ENCODE results near the gene RNF157.
"Not testable (repeated sequence)": the region's sequence is repeated elsewhere in the genome, so short reads cannot be mapped to it uniquely, and the experiment has no call there.

The RNF157 gene

DNA sequence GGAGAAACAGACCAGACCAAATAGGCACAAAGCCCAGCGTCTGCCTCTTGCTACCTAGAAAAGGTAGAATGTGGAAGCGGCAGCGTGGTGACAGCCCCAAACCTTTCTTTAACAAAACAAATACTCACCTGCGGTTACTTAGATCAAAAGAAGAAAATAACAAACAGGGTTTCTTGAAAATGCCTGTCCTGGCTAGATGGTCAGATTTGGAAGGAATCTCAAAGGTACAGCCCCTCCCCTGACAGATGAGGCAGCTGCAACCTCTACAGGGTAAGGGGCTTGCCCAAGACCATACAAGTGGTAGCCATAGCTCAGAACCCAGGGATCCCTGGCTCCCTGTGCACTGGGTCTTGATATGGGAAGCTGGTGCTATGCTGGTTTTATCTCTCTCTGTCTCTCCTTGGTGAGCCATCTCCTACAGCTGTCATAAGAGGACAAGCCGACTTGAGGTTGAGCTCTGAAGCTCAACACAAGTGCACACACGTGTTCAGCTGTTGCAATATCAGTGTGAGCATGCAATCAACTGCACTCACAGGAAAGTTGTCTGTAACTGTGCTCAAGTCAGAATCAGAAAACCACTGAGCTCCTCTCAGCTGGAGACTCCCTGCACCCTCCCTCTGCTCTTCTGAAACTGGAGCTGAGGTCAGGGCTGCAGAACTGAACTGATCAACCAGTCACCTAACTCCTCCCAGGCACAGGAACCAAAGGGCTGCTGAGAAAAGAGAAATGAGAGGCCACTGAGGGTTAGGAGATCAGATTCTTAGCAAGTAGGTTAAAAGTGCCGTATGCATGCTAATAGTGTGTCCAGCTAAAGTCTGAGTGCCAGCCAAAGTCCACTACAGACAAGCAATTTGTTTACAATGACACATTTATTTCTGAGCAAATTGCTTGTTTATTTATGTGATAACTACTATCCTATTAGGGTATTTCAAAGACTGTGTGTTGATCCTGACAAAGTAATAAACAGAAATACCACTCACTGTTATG, 6.1 kb upstream of the RNF157 start:
- H3K27ac ChIP-seq (ENCODE audit: poor library complexity, severe bottlenecking), result no peak overlapping the region
- no peaks in the 10 kb centered on the region for H3K36me3 ChIP-seq (ENCODE audit: low read depth)
- H3K9me3 ChIP-seq (ENCODE audit: severe bottlenecking), result no peaks in the 10 kb centered on the region
- ATAC-seq (ENCODE audit: low read depth) (no peak), DNase-seq (ENCODE audit: low spot score) (no peak)
- no peak overlapping the region for H3K4me3 ChIP-seq (ENCODE audit: severe bottlenecking)
- TF ChIP-seq, protein P1, sequence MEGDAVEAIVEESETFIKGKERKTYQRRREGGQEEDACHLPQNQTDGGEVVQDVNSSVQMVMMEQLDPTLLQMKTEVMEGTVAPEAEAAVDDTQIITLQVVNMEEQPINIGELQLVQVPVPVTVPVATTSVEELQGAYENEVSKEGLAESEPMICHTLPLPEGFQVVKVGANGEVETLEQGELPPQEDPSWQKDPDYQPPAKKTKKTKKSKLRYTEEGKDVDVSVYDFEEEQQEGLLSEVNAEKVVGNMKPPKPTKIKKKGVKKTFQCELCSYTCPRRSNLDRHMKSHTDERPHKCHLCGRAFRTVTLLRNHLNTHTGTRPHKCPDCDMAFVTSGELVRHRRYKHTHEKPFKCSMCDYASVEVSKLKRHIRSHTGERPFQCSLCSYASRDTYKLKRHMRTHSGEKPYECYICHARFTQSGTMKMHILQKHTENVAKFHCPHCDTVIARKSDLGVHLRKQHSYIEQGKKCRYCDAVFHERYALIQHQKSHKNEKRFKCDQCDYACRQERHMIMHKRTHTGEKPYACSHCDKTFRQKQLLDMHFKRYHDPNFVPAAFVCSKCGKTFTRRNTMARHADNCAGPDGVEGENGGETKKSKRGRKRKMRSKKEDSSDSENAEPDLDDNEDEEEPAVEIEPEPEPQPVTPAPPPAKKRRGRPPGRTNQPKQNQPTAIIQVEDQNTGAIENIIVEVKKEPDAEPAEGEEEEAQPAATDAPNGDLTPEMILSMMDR (IDR thresholded peaks at IDR 0.05; ENCODE audit: poor library complexity, severe bottlenecking), result no peak
- peaks cover under 1% of the 10 kb centered on the region for H3K27me3 ChIP-seq (ENCODE audit: insufficient read depth, poor library complexity, severe bottlenecking)
- peaks cover 2% of the 10 kb centered on the region for H3K4me1 ChIP-seq (ENCODE audit: insufficient read depth, poor library complexity, severe bottlenecking)

DNA sequence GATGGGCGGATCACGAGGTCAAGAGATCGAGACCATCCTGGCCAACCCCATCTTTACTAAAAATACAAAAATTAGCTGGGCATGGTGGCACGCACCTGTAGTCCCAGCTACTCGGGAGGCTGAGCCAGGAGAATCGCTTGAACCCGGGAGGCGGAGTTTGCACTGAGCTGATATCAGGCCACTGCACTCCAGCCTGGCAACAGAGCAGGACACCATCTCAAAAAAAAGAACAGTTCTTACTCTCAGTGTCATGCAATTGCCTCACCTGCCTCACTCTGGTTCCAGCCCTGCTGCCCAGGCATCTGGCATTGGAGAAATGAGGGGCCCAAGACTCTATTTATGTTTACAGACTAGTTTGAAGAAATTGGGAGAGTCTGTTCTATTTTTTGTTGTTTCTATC, 4.4 kb upstream of the RNF157 start:
- H3K27ac ChIP-seq (ENCODE audit: poor library complexity, severe bottlenecking); H3K9me3 ChIP-seq (ENCODE audit: severe bottlenecking); DNase-seq (ENCODE audit: low spot score); H3K4me1 ChIP-seq (ENCODE audit: insufficient read depth, poor library complexity, severe bottlenecking); H3K36me3 ChIP-seq (ENCODE audit: low read depth); H3K4me3 ChIP-seq (ENCODE audit: severe bottlenecking); ATAC-seq (ENCODE audit: low read depth); H3K27me3 ChIP-seq (ENCODE audit: insufficient read depth, poor library complexity, severe bottlenecking): not testable (repeated sequence)

DNA sequence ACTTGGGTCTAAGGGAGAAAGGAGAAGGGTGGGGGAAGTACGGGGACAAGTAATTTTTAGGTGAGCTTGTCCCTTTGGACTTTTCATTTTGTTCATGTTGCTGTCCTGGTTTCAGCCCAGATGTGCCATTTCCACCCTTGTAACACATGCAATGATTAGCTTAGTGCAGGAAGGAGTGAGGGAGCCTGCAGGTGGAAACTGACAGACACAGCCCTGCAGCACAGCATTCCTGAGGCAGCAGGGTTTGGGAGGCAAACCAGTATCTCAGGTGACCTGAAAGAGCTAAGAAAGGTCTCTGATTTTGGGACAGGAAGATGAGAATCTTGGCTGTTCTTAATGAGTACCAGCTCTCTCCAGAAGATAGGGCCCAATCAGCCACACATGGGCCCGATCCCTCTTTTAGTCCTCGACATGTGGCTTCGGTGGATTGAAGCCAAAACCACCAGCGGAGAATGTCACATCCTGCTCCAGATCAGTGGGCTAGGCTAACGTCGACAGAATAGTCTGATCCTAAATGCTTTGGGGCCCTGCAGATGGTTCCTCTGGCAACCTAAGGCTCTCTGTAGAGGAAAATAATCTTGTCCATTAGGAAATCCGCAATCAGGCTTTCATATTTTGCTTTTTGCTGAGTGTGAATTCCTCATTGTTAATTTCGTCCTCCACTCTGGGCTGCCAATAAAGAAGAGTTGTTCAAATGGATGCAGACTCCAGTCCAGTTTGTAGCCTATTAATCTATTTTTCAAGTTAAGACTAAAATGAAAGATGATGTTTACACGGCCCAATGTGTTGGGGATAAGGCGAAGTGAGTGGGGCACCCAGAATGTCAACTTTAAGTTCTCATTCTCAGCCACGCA, 3.8 kb upstream of the RNF157 start:
- Histone ChIP-seq H3K4me3 (ENCODE audit: severe bottlenecking) (no peak overlapping the region), H3K27ac (ENCODE audit: poor library complexity, severe bottlenecking) (no peak overlapping the region), H3K27me3 (ENCODE audit: insufficient read depth, poor library complexity, severe bottlenecking) (peaks cover 12% of the 10 kb centered on the region), H3K4me1 (ENCODE audit: insufficient read depth, poor library complexity, severe bottlenecking) (no peaks in the 10 kb centered on the region), H3K36me3 (ENCODE audit: low read depth) (no peaks in the 10 kb centered on the region), H3K9me3 (ENCODE audit: severe bottlenecking) (no peaks in the 10 kb centered on the region)
- no peak for ATAC-seq (ENCODE audit: low read depth)
- TF ChIP-seq, protein P1 (IDR thresholded peaks at IDR 0.05; ENCODE audit: poor library complexity, severe bottlenecking), result no peak
- DNase-seq (ENCODE audit: low spot score), result no peak

DNA sequence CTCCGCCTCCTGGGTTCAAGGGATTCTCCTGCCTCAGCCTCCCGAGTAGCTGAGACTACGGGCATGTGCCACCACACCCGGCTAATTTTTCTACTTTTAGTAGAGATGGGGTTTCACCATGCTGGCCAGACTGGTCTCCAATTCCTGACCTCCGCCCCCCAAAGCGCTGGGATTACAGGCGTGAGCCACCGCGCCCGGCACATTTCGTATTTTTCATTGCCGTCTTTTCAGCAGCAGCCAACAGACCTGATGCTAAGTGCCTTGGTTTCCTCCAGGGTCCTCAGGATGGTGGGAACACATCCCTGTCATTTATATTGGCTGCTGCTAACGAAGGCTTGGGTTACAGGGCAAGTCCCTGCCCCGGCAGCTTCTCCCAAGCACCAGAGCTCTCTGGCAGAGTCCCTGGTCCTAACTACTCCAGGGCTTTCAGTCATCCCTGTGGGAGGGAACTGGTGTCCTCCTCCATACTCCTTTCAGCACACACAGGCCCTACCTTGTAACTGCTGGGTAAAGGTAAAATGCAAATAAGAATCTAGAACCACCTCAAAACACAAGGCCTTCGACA, 1.5 kb upstream of the RNF157 start:
- Histone ChIP-seq H3K4me3 (ENCODE audit: severe bottlenecking) (no peak overlapping the region), H3K4me1 (ENCODE audit: insufficient read depth, poor library complexity, severe bottlenecking) (no peaks in the 10 kb centered on the region), H3K9me3 (ENCODE audit: severe bottlenecking) (no peaks in the 10 kb centered on the region), H3K27me3 (ENCODE audit: insufficient read depth, poor library complexity, severe bottlenecking) (peaks cover 20% of the 10 kb centered on the region), H3K27ac (ENCODE audit: poor library complexity, severe bottlenecking) (no peak overlapping the region), H3K36me3 (ENCODE audit: low read depth) (no peaks in the 10 kb centered on the region)
- TF ChIP-seq, protein P1 (IDR thresholded peaks at IDR 0.05; ENCODE audit: poor library complexity, severe bottlenecking), result no peak
- ATAC-seq (ENCODE audit: low read depth) (no peak), DNase-seq (ENCODE audit: low spot score) (no peak)

DNA sequence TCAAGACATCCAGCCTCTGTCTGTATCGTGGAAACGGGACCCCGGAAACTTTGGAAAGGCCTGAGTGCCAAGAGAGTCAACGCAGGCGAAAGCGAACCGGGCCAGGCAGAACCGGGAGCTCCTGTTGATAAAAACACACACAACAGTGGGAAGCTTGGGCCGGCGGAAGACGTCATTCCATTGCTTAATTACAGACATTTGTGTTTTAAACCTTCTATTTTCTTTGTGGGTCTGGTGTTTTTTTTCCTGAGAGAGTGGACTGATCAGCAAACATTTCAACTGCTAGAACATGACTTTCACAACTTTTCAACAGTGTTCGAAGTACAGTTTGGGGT, 878 bp upstream of the RNF157 start:
- peaks cover 20% of the 10 kb centered on the region for H3K27me3 ChIP-seq (ENCODE audit: insufficient read depth, poor library complexity, severe bottlenecking)
- H3K4me1 ChIP-seq (ENCODE audit: insufficient read depth, poor library complexity, severe bottlenecking), result no peaks in the 10 kb centered on the region
- H3K36me3 ChIP-seq (ENCODE audit: low read depth), result no peaks in the 10 kb centered on the region
- DNase-seq (ENCODE audit: low spot score) (no peak), ATAC-seq (ENCODE audit: low read depth) (no peak)
- TF ChIP-seq, protein P1 (IDR thresholded peaks at IDR 0.05; ENCODE audit: poor library complexity, severe bottlenecking), result no peak
- H3K9me3 ChIP-seq (ENCODE audit: severe bottlenecking), result no peaks in the 10 kb centered on the region
- peak overlapping the region; percentile 33 for H3K4me3 ChIP-seq (ENCODE audit: severe bottlenecking)
- H3K27ac ChIP-seq (ENCODE audit: poor library complexity, severe bottlenecking), result no peak overlapping the region
